GM12878 (cell line): ENCODE data around the gene FAM89B. TPM values are rescaled to one million over a fixed set of nuclear protein-coding genes. Genes with fewer than 3 reads are reported as not detected.

ENCODE experiments used
- ATAC-seq: fragments of 200-7000 bp; cut with Tn5 transposase; 3 replicates; pipeline ENCODE4 v1.9.1; 2020; ENCODE audit warnings: mild to moderate bottlenecking, moderate library complexity
- BruUV-seq: library from RNA; stranded (reverse); fragments of 400-500 nt; replicated peaks from 2 replicates; lab custom pipeline; 2021; lab: Mats Ljungman, UMichigan
- CTCF ChIA-PET: fragments of 300-600 bp; sonication (Branson Sonifier 250); formaldehyde crosslinking; extraction: SDS; loops from one replicate; lab custom pipeline; 2021; ENCODE audit warnings: inconsistent platforms; lab: Yijun Ruan, JAX
- POLR2A ChIA-PET: fragments of 350-600 bp; formaldehyde crosslinking; extraction: SDS; loops from one replicate; lab custom pipeline; 2021; ENCODE audit warnings: inconsistent platforms; lab: Charles Lee
- RAD21 ChIA-PET: fragments of 300-600 bp; sonication (Branson Sonifier 250); formaldehyde crosslinking; loops from one replicate; lab custom pipeline; 2023; ENCODE audit warnings: antibody characterized with exemption; ENCODE audit not compliant: unreplicated experiment; lab: Charles Lee
- SMC1A ChIA-PET: fragments of 300-600 bp; sonication (Branson Sonifier 250); formaldehyde crosslinking; loops from one replicate; lab custom pipeline; 2023; ENCODE audit not compliant: unreplicated experiment, uncharacterized antibody; lab: Charles Lee
- DNase-seq: peaks from one replicate; pipeline ENCODE4 v3.0.0-alpha.2; 2011; ENCODE audit warnings: low read depth, low spot score
- FAIRE-seq: peaks from 3 replicates; lab custom pipeline; 2011; peaks lifted over from hg19 to GRCh38; lab: Jason Lieb, UNC
- H2AFZ ChIP-seq: 2 replicates; pipeline ENCODE4 v1.6.0; 2011; ENCODE audit warnings: low read depth, low read length, control low read depth; ENCODE audit not compliant: control insufficient read depth
- H3K27ac ChIP-seq: 2 replicates; pipeline ENCODE4 v1.5.1; 2011; ENCODE audit warnings: control low read depth; ENCODE audit not compliant: control insufficient read depth, insufficient read depth
- H3K27me3 ChIP-seq, 2 experiments: replicated peaks in 1 of 2; 2 replicates each; pipeline versions ENCODE4 v1.6.0 to v1.6.1; 2011; ENCODE audit warnings: low read length in 1 of 2; ENCODE audit not compliant: control insufficient read depth in 2 of 2, insufficient read depth in 2 of 2
- H3K36me3 ChIP-seq, 2 experiments: 2 replicates each; pipeline ENCODE4 v1.5.1; 2011; ENCODE audit warnings: low read length in 1 of 2; ENCODE audit not compliant: control insufficient read depth in 2 of 2, insufficient read depth in 2 of 2
- H3K4me1 ChIP-seq: 2 replicates; pipeline ENCODE4 v1.6.1; 2011; ENCODE audit warnings: mild to moderate bottlenecking, low read length, moderate library complexity, mixed read lengths; ENCODE audit not compliant: control insufficient read depth, insufficient read depth
- H3K4me2 ChIP-seq: 2 replicates; pipeline ENCODE4 v1.6.0; 2011; ENCODE audit warnings: control low read depth; ENCODE audit not compliant: control insufficient read depth, insufficient read depth
- H3K4me3 ChIP-seq: fragments of 200-600 bp; sonication (generic); 2 replicates; pipeline ENCODE4 v1.5.1; 2016
- H3K79me2 ChIP-seq: 2 replicates; pipeline ENCODE4 v1.6.0; 2011; ENCODE audit warnings: low read length; ENCODE audit not compliant: control insufficient read depth, insufficient read depth
- H3K9ac ChIP-seq: 2 replicates; pipeline ENCODE4 v1.8.0; 2011; ENCODE audit warnings: low read length, control low read depth, mixed read lengths; ENCODE audit not compliant: control insufficient read depth, insufficient read depth
- H3K9me3 ChIP-seq: replicated peaks from 3 replicates; pipeline ENCODE4 v1.5.1; 2011; ENCODE audit warnings: mild to moderate bottlenecking, low read length; ENCODE audit not compliant: control insufficient read depth, insufficient read depth
- H4K20me1 ChIP-seq: 2 replicates; pipeline ENCODE4 v1.6.0; 2011; ENCODE audit not compliant: control insufficient read depth, insufficient read depth
- ELK1 ChIP-seq: IDR thresholded peaks from 2 replicates; pipeline ENCODE4 v1.6.1; 2012; ENCODE audit warnings: low read depth, low read length, improper control_type of control experiment
- LARP7 ChIP-seq: fragments of 450-650 bp; IDR thresholded peaks from 2 replicates; pipeline ENCODE4 v1.6.1; 2017; ENCODE audit warnings: mild to moderate bottlenecking
- MEF2B ChIP-seq: fragments of 450-650 bp; IDR thresholded peaks from 2 replicates; pipeline ENCODE4 v1.6.1; 2018; ENCODE audit warnings: mild to moderate bottlenecking, moderate library complexity; ENCODE audit not compliant: partially characterized antibody, poor library complexity, severe bottlenecking
- MLLT1 ChIP-seq: fragments of 450-650 bp; IDR thresholded peaks from 2 replicates; pipeline ENCODE4 v1.6.1; 2016; ENCODE audit warnings: mild to moderate bottlenecking
- MYC ChIP-seq: IDR thresholded peaks from 2 replicates; pipeline ENCODE4 v1.6.1; 2011; ENCODE audit warnings: mild to moderate bottlenecking, low read length, moderate library complexity, inconsistent platforms; ENCODE audit not compliant: insufficient read depth, insufficient replicate concordance, insufficient read length, severe bottlenecking
- NR2C2 ChIP-seq: IDR thresholded peaks from 2 replicates; pipeline ENCODE4 v1.6.1; 2011; ENCODE audit warnings: borderline replicate concordance, low read depth; ENCODE audit not compliant: control insufficient read depth, insufficient read length
- POLR2A ChIP-seq: IDR thresholded peaks from 2 replicates; pipeline ENCODE4 v1.6.1; 2011; ENCODE audit warnings: low read depth, mild to moderate bottlenecking, low read length
- RUNX3 ChIP-seq: IDR thresholded peaks from 2 replicates; pipeline ENCODE4 v1.6.1; 2012; ENCODE audit warnings: low read length, inconsistent platforms
- SKIL ChIP-seq: fragments of 450-650 bp; IDR thresholded peaks from 2 replicates; pipeline ENCODE4 v1.6.1; 2017; ENCODE audit warnings: mild to moderate bottlenecking, low read depth, inconsistent platforms; ENCODE audit not compliant: poor library complexity, severe bottlenecking
- STAT1 ChIP-seq: fragments of 450-650 bp; conservative IDR thresholded peaks from 2 replicates; pipeline ENCODE4 v1.6.1; 2014; ENCODE audit warnings: antibody characterized with exemption, mild to moderate bottlenecking
- SUPT20H ChIP-seq: IDR thresholded peaks from 2 replicates; pipeline ENCODE4 v1.6.1; 2011; ENCODE audit warnings: low read depth, mild to moderate bottlenecking, low read length, moderate library complexity, borderline replicate concordance; ENCODE audit not compliant: control insufficient read depth
- ZBTB40 ChIP-seq: fragments of 450-650 bp; IDR thresholded peaks from 2 replicates; pipeline ENCODE4 v1.6.1; 2016; ENCODE audit warnings: mild to moderate bottlenecking, moderate library complexity, borderline replicate concordance
- WGBS: methylation state at CpG from one replicate; pipeline ENCODE4 v1.1.6; 2016; ENCODE audit warnings: low lambda C conversion rate; ENCODE audit not compliant: insufficient replicate concordance, insufficient coverage; ENCODE audit errors: missing lambda C conversion rate; 5-methylcytosine and 5-hydroxymethylcytosine counted together
- in situ Hi-C: fragments of 300-500 bp; cut with MboI; formaldehyde crosslinking; loops from 9 replicates; pipeline ENCODE4 v1.14.3; 2018; ENCODE audit warnings: mixed read lengths
- intact Hi-C: fragments of 100-400 bp; cut with micrococcal nuclease; formaldehyde crosslinking; loops from one replicate; pipeline ENCODE4 v1.14.2; 2022; ENCODE audit not compliant: unreplicated experiment
- polyA plus RNA-seq, 11 experiments: library from polyadenylated mRNA; depleted of rRNA in 4 of 11; unstranded in 6 of 11; stranded (reverse) in 5 of 11; fragments of >200 nt; fragmentation: Nextera tagmentation in 4 of 11; fragmentation: Illumina TruSeq in 1 of 11; extraction: Ambion mirVana in 4 of 11; extraction: Trizol in 1 of 11; gene quantifications; 1 replicate in 1 of 11; 2 replicates in 10 of 11; pipeline versions ENCODE4 v1.2.1 to v1.2.3, GENCODE V29; 2011 to 2016; ENCODE audit warnings: inconsistent platforms in 2 of 11, missing spikeins in 2 of 11, low read depth in 1 of 11
- total RNA-seq, 4 experiments: library from RNA; depleted of rRNA in 3 of 4; stranded (reverse); fragments of >200 nt in 3 of 4; fragmentation: Illumina TruSeq in 1 of 4; extraction: Trizol in 1 of 4; gene quantifications; 2 replicates each; pipeline versions ENCODE4 v1.2.1 to v1.2.3, GENCODE V29; 2013 to 2021

The FAM89B gene
- total and polyA plus RNA-seq, 10 of the 15 experiments (the other 5 are each of a cell fraction or from before 2014, with no cell fraction given): 0.34 to 36.7 (median 9.8) TPM

- TF ChIP-seq ZBTB40 (no peak), SUPT20H (no peak), MEF2B (no peak)
Observed at GRCh38 chr11:65615950-65616574, 43.7 kb downstream of the FAM89B start (continued).

GRCh38 chr11:65616575-65617001 is 44.2 kb downstream of the FAM89B start:
- DNase-seq (no peak), ATAC-seq (no peak), FAIRE-seq (no peak)
- no peaks in the 10 kb centered on the region for H3K9me3 ChIP-seq
- in situ Hi-C loops: no loop called here
- peak overlapping the region; percentile 68 for H3K9ac ChIP-seq
- H3K27ac ChIP-seq: peak overlapping the region; percentile 60
- H3K27me3 ChIP-seq: no peaks in the 10 kb centered on the region
- peak overlapping the region; percentile 100 for H3K4me3 ChIP-seq
- intact Hi-C loops: no loop called here
- H3K4me1 ChIP-seq: peaks cover 24% of the 10 kb centered on the region
- peak overlapping the region; percentile 94 for H3K4me2 ChIP-seq
- ChIA-PET CTCF (interaction anchor here (1.2 to 2.9 kb wide), 5 partner anchors 9 to 44 kb away, joined by 3 to 25 read pairs (median 6); partner anchors contain the start of genes FAM89B, SIPA1 and ZNRD2), RAD21 (interaction anchor here (0.6 to 1.4 kb wide), 2 partner anchors 27 to 95 kb away, joined by 3 read pairs; partner anchors contain the start of gene KAT5), SMC1A (interaction anchor here (0.6 to 1.5 kb wide), 3 partner anchors 10 to 44 kb away, joined by 4 to 6 read pairs (median 4); partner anchors contain the start of genes FAM89B and SIPA1), POLR2A (interaction anchor here (0.5 to 5.0 kb wide), 7 partner anchors 22 to 327 kb away, joined by 3 to 34 read pairs (median 3); partner anchors contain the start of genes C11orf68, EHBP1L1 and SIPA1)
- no peak overlapping the region for H2AFZ ChIP-seq
- no peaks in the 10 kb centered on the region; the same call in 1 of the 2 replicates for H4K20me1 ChIP-seq
- peaks cover 17 to 21% of the 10 kb centered on the region in 2 experiments; a peak in 3 of 4 replicates for H3K36me3 ChIP-seq
- 43% methylated on average over 10 of the region's 10 CpGs for WGBS
- no TSS peak for BruUV-seq
- H3K79me2 ChIP-seq: peaks cover 67% of the 10 kb centered on the region
- TF ChIP-seq POLR2A (no peak), LARP7 (no peak), RUNX3 (no peak), SKIL (no peak), NR2C2 (no peak), ELK1 (no peak), STAT1 (no peak), MLLT1 (no peak), MYC (no peak)
